Tracheal epithelial cell (primary cell): ENCODE data around the gene EHD4. TPM values are rescaled to one million over a fixed set of nuclear protein-coding genes. Genes with fewer than 3 reads are reported as not detected.

ENCODE experiments used
- total RNA-seq: library from RNA; depleted of rRNA; stranded (reverse); fragments of >200 nt; gene quantifications from 2 replicates; pipeline ENCODE4 v1.2.1, GENCODE V29; 2014

The EHD4 gene
- 21.1 and 55.9 TPM in 2 replicates for total RNA-seq

DNA sequence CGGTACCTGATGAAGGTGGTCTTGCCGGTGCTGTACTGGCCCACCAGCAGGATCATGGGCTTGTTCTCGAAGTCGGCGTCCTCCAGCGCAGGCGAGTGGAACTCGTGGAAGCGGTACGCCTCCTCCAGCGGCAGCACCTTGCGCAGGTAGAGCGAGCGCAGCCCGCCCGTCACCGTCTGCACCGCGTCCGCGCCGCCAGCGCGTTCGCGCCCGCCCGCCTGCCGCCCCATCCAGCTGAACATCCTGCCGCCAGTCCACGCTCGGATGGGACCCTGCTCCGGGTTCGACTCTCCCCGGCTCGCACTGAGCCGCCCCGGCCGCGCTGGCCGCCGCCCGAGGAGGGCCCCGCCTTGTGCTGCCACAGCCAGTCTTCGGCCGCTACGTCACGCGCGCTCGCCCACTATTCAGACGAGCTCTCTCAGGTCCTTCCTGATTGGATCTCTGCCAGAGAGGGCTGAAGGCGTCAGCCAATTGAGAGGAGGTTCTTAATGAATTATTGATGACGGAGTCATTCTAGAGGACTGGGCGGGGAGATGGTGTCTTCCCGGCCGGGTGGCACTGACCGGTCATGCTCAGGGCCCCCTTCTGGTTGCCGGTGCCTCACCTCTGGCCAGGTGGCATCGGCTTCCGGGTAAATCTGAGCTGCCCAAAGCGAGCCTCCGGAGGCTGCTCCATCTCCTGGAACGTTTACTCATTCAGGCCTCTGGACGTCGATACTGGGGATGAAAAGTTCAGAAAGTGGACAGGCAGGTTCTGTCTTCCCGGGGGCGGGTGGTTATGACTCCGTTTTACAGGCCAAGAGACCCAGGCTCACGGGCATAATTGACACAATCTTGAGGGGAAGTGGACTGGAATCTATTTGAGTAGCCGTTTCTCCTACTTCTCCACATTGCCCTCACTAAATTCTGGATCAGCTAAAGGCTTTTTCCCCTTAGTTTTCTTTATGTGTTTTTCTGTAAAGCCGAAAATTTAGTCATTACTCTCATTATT, at the start of gene EHD4:
TSS of gene EHD4 (minus strand) at position 305 of the 990 bp plus-strand sequence. CDS start at position 242, 63 bp downstream.

DNA sequence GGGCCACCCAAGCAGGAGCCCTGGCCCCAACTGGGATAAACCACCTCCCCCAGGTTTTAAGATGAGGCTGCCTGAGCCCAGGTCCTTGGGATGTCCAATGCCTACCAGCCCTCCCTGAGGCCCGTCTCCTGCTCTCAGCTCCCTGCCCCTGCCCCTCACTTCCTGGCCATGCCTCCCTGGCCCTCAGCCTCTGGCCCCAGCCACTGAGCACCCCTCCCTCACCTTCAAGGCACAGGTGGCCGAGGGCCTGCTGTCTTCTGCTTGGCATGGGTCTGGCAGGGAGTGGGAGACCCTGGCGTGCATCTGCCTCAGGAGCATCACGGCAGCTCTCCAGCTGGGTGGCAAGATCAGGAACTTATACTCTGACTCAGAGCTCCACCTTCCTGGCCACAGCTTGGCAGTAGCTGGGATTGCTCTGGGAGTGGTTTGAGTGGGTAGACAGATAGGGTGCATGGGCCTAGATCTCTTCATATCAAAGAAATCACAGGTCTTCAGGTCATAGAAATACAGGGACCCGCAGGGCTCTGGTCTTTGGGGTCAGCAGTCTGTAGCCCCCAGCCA, 48.4 kb upstream of the EHD4 start, which contains the start of gene PLA2G4E:
TSS of gene PLA2G4E (minus strand) at position 330 of the 561 bp plus-strand sequence. CDS start at position 318, 12 bp downstream.

DNA sequence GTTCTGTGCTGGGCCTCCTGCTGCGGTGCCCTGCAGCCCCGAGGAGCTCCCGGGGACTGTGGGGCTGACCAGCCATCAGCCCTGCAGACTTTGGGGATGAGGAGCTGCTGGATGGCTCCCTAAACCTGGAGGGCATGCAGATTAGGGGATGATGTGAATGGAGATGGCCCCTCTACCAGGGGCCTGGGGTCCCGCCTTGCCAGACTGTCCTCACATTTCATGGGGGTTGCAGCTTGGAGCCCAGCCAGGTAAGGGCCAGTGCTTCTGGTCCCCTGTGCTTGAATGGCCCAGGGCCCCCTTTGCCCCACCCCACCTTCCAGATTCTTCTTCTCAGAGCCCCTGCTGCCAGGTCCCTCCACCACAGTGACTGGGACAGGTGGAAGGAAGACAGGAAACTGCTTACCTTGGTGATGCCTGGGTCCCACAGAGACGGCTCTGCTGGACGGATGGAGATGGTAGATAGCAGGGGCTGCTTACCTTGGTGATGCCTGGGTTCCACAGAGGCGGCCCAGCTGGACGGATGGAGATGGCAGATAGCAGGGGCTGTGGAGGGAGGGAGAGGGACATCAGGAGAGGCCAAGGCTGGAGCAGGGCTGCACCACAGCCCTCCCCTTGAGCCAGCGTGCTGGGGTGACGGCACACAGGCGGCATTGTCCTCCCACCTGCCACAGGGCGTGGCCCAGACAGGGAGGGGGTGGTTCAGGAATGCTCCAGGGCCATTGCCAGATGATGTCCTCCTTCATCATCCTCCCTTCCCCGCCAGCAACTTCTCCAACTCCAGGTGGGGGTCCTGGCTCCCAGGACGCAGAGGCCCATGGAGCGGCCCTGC, 78.7 kb downstream of the EHD4 start, which contains the start of gene SPTBN5:
TSS of gene SPTBN5 (minus strand) at position 632 of the 829 bp plus-strand sequence. CDS start at position 76, 556 bp downstream.

Other genes starting within 250 kb of the EHD4 start
- gene MAPKBP1, start 198.1 kb downstream of the EHD4 start, total RNA-seq, result 14.9 and 15.4 TPM in 2 replicates
- 10.8 and 34.3 TPM in 2 replicates for gene JMJD7, start 144.5 kb downstream of the EHD4 start, total RNA-seq
- gene PLA2G4B, start 133.7 kb downstream of the EHD4 start, total RNA-seq, result 4.5 and 7.5 TPM in 2 replicates
- gene SPTBN5, start 78.5 kb downstream of the EHD4 start, total RNA-seq, result 0.43 and 0.48 TPM in 2 replicates
- gene PLA2G4E, start 48.5 kb upstream of the EHD4 start, total RNA-seq, result 0.21 and 0.96 TPM in 2 replicates
- gene PLA2G4D, start 122.0 kb upstream of the EHD4 start, total RNA-seq, result under 0.01 TPM in 1 of 2 replicates, not detected in the other
- 3.9 and 17.1 TPM in 2 replicates for gene PLA2G4F, start 184.1 kb upstream of the EHD4 start, total RNA-seq
- 27.2 and 28.1 TPM in 2 replicates for gene VPS39, start 235.7 kb upstream of the EHD4 start, total RNA-seq